Measurements from ENCODE around the gene PLPPR2. TPM values are rescaled to one million over a fixed set of nuclear protein-coding genes. Genes with fewer than 3 reads are reported as not detected.

The PLPPR2 gene
- total RNA-seq, 1 donor from 2014 or later = 13.7 TPM

Other genes starting within 250 kb of the PLPPR2 start
- 6.7 TPM for gene SPC24, start 199.7 kb upstream of the PLPPR2 start, total RNA-seq
- gene KANK2, start 157.9 kb upstream of the PLPPR2 start, total RNA-seq = 383 TPM
- gene ANGPTL8, start 115.8 kb upstream of the PLPPR2 start, total RNA-seq = 0.40 TPM
- gene DOCK6, start 92.9 kb upstream of the PLPPR2 start, total RNA-seq = 32.0 TPM
- not detected for gene TSPAN16, start 59.3 kb upstream of the PLPPR2 start, total RNA-seq
- gene RAB3D, start 15.8 kb upstream of the PLPPR2 start, total RNA-seq = 7.9 TPM
- gene TMEM205, start 9.2 kb upstream of the PLPPR2 start, total RNA-seq = 105 TPM
- 18.8 TPM for gene CCDC159, start 8.9 kb upstream of the PLPPR2 start, total RNA-seq
- gene SWSAP1, start 19.2 kb downstream of the PLPPR2 start, total RNA-seq = 1.2 TPM
- 9.2 TPM for gene EPOR, start 28.9 kb downstream of the PLPPR2 start, total RNA-seq
- gene RGL3, start 63.9 kb downstream of the PLPPR2 start, total RNA-seq = 8.6 TPM
- 0.65 TPM for gene ODAD3, start 79.7 kb downstream of the PLPPR2 start, total RNA-seq
- 105 TPM for gene PRKCSH, start 80.2 kb downstream of the PLPPR2 start, total RNA-seq
- 0.62 TPM for gene ELAVL3, start 125.6 kb downstream of the PLPPR2 start, total RNA-seq
- gene ZNF653, start 150.4 kb downstream of the PLPPR2 start, total RNA-seq = 2.9 TPM
- 178 TPM for gene ECSIT, start 173.7 kb downstream of the PLPPR2 start, total RNA-seq
- gene CNN1, start 183.4 kb downstream of the PLPPR2 start, total RNA-seq = 59.5 TPM
- gene ELOF1, start 203.8 kb downstream of the PLPPR2 start, total RNA-seq = 32.7 TPM
- gene ACP5, start 222.2 kb downstream of the PLPPR2 start, total RNA-seq = 2.3 TPM
- gene ZNF627, start 242.1 kb downstream of the PLPPR2 start, total RNA-seq = 4.2 TPM

Data from Right ventricle myocardium superior (tissue), 1 donor.